IMR-90 (cell line): ENCODE measurements around the gene UQCRC2. TPM values are rescaled to one million over a fixed set of nuclear protein-coding genes. Genes with fewer than 3 reads are reported as not detected.

ENCODE experiments used
- ATAC-seq: fragments of 200-7000 bp; cut with Tn5 transposase; 2 replicates; pipeline ENCODE4 v1.9.1; 2020; ENCODE audit warnings: low read depth, mild to moderate bottlenecking, moderate library complexity
- BruUV-seq: library from RNA; stranded (reverse); fragments of 400-500 nt; replicated peaks from 2 replicates; lab custom pipeline; 2021; lab: Mats Ljungman, UMichigan
- CTCF ChIA-PET: fragments of 300-600 bp; formaldehyde crosslinking; extraction: SDS; loops from one replicate; lab custom pipeline; 2021; ENCODE audit warnings: antibody characterized with exemption; lab: Yijun Ruan, JAX
- POLR2A ChIA-PET: fragments of 300-600 bp; sonication (Branson Sonifier 250); formaldehyde crosslinking; loops from one replicate; lab custom pipeline; 2022; ENCODE audit warnings: antibody characterized with exemption; ENCODE audit not compliant: unreplicated experiment; lab: Charles Lee
- DNase-seq: peaks from one replicate; pipeline ENCODE4 v3.0.0; 2013
- H2AFZ ChIP-seq: replicated peaks from 2 replicates; pipeline ENCODE3; 2013; ENCODE audit warnings: low read length, mild to moderate bottlenecking; ENCODE audit not compliant: poor library complexity
- H2AK5ac ChIP-seq: 2 replicates; pipeline ENCODE4 v1.6.1; 2013; ENCODE audit warnings: low read depth, low read length, inconsistent platforms
- H2AK9ac ChIP-seq: replicated peaks from 2 replicates; pipeline ENCODE3; 2013; ENCODE audit warnings: mild to moderate bottlenecking, low read depth, low read length, moderate library complexity; ENCODE audit not compliant: poor library complexity
- H2BK120ac ChIP-seq: 2 replicates; pipeline ENCODE4 v1.6.1; 2013; ENCODE audit warnings: low read depth, low read length, inconsistent platforms
- H2BK15ac ChIP-seq: 3 replicates; pipeline ENCODE4 v1.6.1; 2013; ENCODE audit warnings: low read depth, low read length, inconsistent platforms
- H2BK20ac ChIP-seq: 2 replicates; pipeline ENCODE4 v1.6.1; 2013; ENCODE audit warnings: low read depth, mild to moderate bottlenecking, inconsistent platforms, low read length, moderate library complexity
- H2BK5ac ChIP-seq: 2 replicates; pipeline ENCODE4 v1.6.1; 2013; ENCODE audit warnings: mild to moderate bottlenecking, low read depth, low read length, inconsistent platforms; ENCODE audit not compliant: poor library complexity, severe bottlenecking
- H3K14ac ChIP-seq: replicated peaks from 2 replicates; pipeline ENCODE4 v1.6.1; 2013; ENCODE audit warnings: low read depth, low read length, inconsistent platforms
- H3K18ac ChIP-seq: 2 replicates; pipeline ENCODE4 v1.6.1; 2013; ENCODE audit warnings: low read depth, low read length, control low read depth
- H3K23ac ChIP-seq: 2 replicates; pipeline ENCODE4 v1.6.1; 2013; ENCODE audit warnings: low read depth, low read length, inconsistent platforms
- H3K27ac ChIP-seq: 2 replicates; pipeline ENCODE4 v1.5.1; 2013; ENCODE audit warnings: mild to moderate bottlenecking, control low read depth, low read length; ENCODE audit not compliant: insufficient read depth
- H3K27me3 ChIP-seq: 2 replicates; pipeline ENCODE4 v1.6.1; 2013; ENCODE audit warnings: low read length; ENCODE audit not compliant: control insufficient read depth, insufficient read depth
- H3K36me3 ChIP-seq: 2 replicates; pipeline ENCODE4 v1.6.1; 2013; ENCODE audit warnings: low read length, mixed read lengths; ENCODE audit not compliant: control insufficient read depth, insufficient read depth
- H3K4ac ChIP-seq: 2 replicates; pipeline ENCODE4 v1.6.1; 2013; ENCODE audit warnings: low read depth, low read length, inconsistent platforms
- H3K4me1 ChIP-seq: 2 replicates; pipeline ENCODE4 v1.6.1; 2013; ENCODE audit warnings: low read length, mixed read lengths; ENCODE audit not compliant: control insufficient read depth, insufficient read depth
- H3K4me2 ChIP-seq: 2 replicates; pipeline ENCODE4 v1.6.1; 2013; ENCODE audit warnings: low read depth, mild to moderate bottlenecking, control low read depth, low read length, moderate library complexity
- H3K4me3 ChIP-seq: 2 replicates; pipeline ENCODE4 v1.5.1; 2013; ENCODE audit warnings: low read depth, mild to moderate bottlenecking, control low read depth, low read length, moderate library complexity; ENCODE audit not compliant: insufficient read depth
- H3K56ac ChIP-seq: 2 replicates; pipeline ENCODE4 v1.6.1; 2013; ENCODE audit warnings: low read length, inconsistent platforms; ENCODE audit not compliant: insufficient read depth; ENCODE audit errors: extremely low read depth
- H3K79me1 ChIP-seq, 2 experiments: 2 replicates each; pipeline ENCODE4 v1.6.1; 2013; ENCODE audit warnings: low read length in 2 of 2, inconsistent platforms in 1 of 2, low read depth in 1 of 2
- H3K9ac ChIP-seq: 2 replicates; pipeline ENCODE4 v1.6.1; 2013; ENCODE audit warnings: low read depth, low read length, control low read depth
- H3K9me1 ChIP-seq: 2 replicates; pipeline ENCODE4 v1.6.1; 2013; ENCODE audit warnings: low read length, inconsistent platforms; ENCODE audit not compliant: insufficient read depth
- H3K9me3 ChIP-seq: 2 replicates; pipeline ENCODE4 v1.6.1; 2013; ENCODE audit warnings: low read length; ENCODE audit not compliant: control insufficient read depth, insufficient read depth
- H4K20me1 ChIP-seq: 2 replicates; pipeline ENCODE4 v1.6.1; 2013; ENCODE audit warnings: low read length, inconsistent platforms; ENCODE audit not compliant: insufficient read depth
- H4K5ac ChIP-seq: 2 replicates; pipeline ENCODE4 v1.6.1; 2013; ENCODE audit warnings: mild to moderate bottlenecking, low read depth, low read length, control low read depth
- H4K8ac ChIP-seq, 2 experiments: 2 replicates each; pipeline ENCODE4 v1.6.1; 2013; ENCODE audit warnings: low read depth in 2 of 2, low read length in 2 of 2, control low read depth in 1 of 2, inconsistent platforms in 1 of 2
- H4K91ac ChIP-seq: 2 replicates; pipeline ENCODE4 v1.6.1; 2013; ENCODE audit warnings: low read depth, low read length, inconsistent platforms; ENCODE audit not compliant: insufficient read depth
- CHD1 ChIP-seq: IDR thresholded peaks from 2 replicates; pipeline ENCODE4 v1.6.1; 2012; ENCODE audit warnings: low read depth, low read length, improper control_type of control experiment
- FOS ChIP-seq: fragments of 150-350 bp; IDR thresholded peaks from 2 replicates; pipeline ENCODE4 v1.6.1; 2016; ENCODE audit warnings: low read depth, low read length
- MAZ ChIP-seq: IDR thresholded peaks from 2 replicates; pipeline ENCODE4 v1.6.1; 2012; ENCODE audit warnings: low read depth, mild to moderate bottlenecking, low read length, improper control_type of control experiment, moderate library complexity, borderline replicate concordance
- RAD21 ChIP-seq: IDR thresholded peaks from 2 replicates; pipeline ENCODE4 v1.6.1; 2012; ENCODE audit warnings: low read length, improper control_type of control experiment
- WGBS, 2 experiments: methylation state at CpG; one replicate each; pipeline versions ENCODE4 v1.1.5 to v1.1.7; 2013; ENCODE audit warnings: missing lambda C conversion rate in 2 of 2; ENCODE audit not compliant: insufficient read length in 1 of 2; ENCODE audit errors: extremely low coverage in 2 of 2; 5-methylcytosine and 5-hydroxymethylcytosine counted together
- dilution Hi-C: fragments of 300-500 bp; cut with HindIII; formaldehyde crosslinking; loops from one replicate; pipeline ENCODE4 v1.14.3; 2018; ENCODE audit warnings: low sequenced_read_pairs; ENCODE audit not compliant: unreplicated experiment
- in situ Hi-C: fragments of 300-500 bp; cut with MboI; formaldehyde crosslinking; loops from 3 replicates; pipeline ENCODE4 v1.14.3; 2019; ENCODE audit warnings: low sequenced_read_pairs, inconsistent platforms, mixed read lengths
- intact Hi-C: fragments of 100-400 bp; cut with micrococcal nuclease; formaldehyde crosslinking; loops from 2 replicates; pipeline ENCODE4 v1.10.0; 2022
- polyA plus RNA-seq, 3 experiments: library from polyadenylated mRNA; depleted of rRNA; stranded (reverse); fragments of >200 nt; gene quantifications; 2 replicates each; pipeline ENCODE4 v1.2.3, GENCODE V29; 2012; ENCODE audit warnings: low replicate concordance in 1 of 3
- total RNA-seq: library from RNA; depleted of rRNA; stranded (reverse); fragments of >200 nt; gene quantifications from 2 replicates; pipeline ENCODE4 v1.2.3, GENCODE V29; 2012
- TF ChIP-seq, protein P1 (sequence below): fragments of 150-350 bp; IDR thresholded peaks from 2 replicates; pipeline ENCODE4 v1.6.1; 2017; ENCODE audit warnings: mild to moderate bottlenecking, antibody characterized with exemption, low read length, low read depth
- TF ChIP-seq, protein P2 (sequence below): fragments of 150-350 bp; IDR thresholded peaks from 2 replicates; pipeline ENCODE4 v1.6.1; 2016; ENCODE audit warnings: low read depth, mild to moderate bottlenecking, low read length, moderate library complexity, borderline replicate concordance

UQCRC2 gene
- total and polyA plus RNA-seq, 2 of the 4 experiments (the other 2 are of a cell fraction) = 191 to 284 TPM

DNA sequence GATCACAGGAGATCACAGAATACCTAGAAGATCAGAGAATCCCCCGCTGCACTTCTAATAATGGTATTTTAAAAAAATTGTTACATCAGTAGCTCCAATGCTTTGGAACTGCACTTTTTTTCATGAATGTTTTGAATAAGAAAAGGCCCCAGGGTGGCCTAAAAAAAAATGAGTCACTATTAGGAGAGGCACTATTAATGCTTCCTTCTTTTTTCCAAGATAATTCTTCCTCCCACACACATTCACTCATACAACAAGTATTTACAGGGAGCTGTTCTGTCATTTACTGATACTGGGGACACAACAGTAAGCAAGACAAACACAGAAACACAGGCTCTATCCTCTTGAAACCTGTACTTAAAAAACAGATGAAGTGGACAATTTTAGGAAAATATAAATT lies 48.4 kb downstream of the UQCRC2 start:
- Histone ChIP-seq H3K4ac (0 out of 2 replicates have a peak overlapping the region, but pooled peaks have one; percentile 17), H2BK20ac (peak overlapping the region; percentile 8; the same call in 1 of the 2 replicates), H3K9me1 (peaks cover 12% of the 10 kb centered on the region), H3K79me1 (peaks cover 0 to 3% of the 10 kb centered on the region in 2 experiments; a peak in 2 of 4 replicates), H3K56ac (no peak overlapping the region), H3K36me3 (no peaks in the 10 kb centered on the region), H3K23ac (no peak overlapping the region), H3K4me2 (peak overlapping the region; percentile 87; the same call in 1 of the 2 replicates), H3K9ac (no peak overlapping the region), H3K4me3 (no peak overlapping the region), H2BK5ac (no peak overlapping the region), H2BK120ac (peak overlapping the region; percentile 46), H2BK15ac (no peak overlapping the region), H4K5ac (no peak overlapping the region), H3K4me1 (peaks cover 3% of the 10 kb centered on the region), H4K8ac (peak overlapping the region in 1 of 2 experiments; percentile 53; a peak in 1 of 4 replicates), H2AFZ (peak overlapping the region; percentile 77), H3K9me3 (no peaks in the 10 kb centered on the region), H3K18ac (no peak overlapping the region), H2AK9ac (no peak overlapping the region), H4K91ac (peak overlapping the region; percentile 9; the same call in 1 of the 2 replicates), H3K27me3 (no peaks in the 10 kb centered on the region), H3K27ac (no peak overlapping the region), H3K14ac (peak overlapping the region; percentile 16; the same call in 1 of the 2 replicates), H4K20me1 (no peaks in the 10 kb centered on the region), H2AK5ac (peak overlapping the region; percentile 65; the same call in 1 of the 2 replicates)
- ChIA-PET CTCF (interaction anchor here (0.7 to 2.1 kb wide), 7 partner anchors 11 to 190 kb away, joined by 3 to 46 read pairs (median 4); no protein-coding TSS in a partner anchor), POLR2A (no interaction called here)
- WGBS, 2 experiments = no CpG with 5 or more reads among the region's 1 CpG
- ATAC-seq (peak; percentile 64), DNase-seq (peak; percentile 71)
- in situ Hi-C loops (loop anchor here (5.0 to 10.0 kb wide), 2 partner anchors 71 to 293 kb away; partner anchors contain the start of gene POLR3E), dilution Hi-C loops (no loop called here), intact Hi-C loops (loop anchor here (1.0 to 5.0 kb wide), 4 partner anchors 76 to 296 kb away; partner anchors contain the start of gene POLR3E)
- TF ChIP-seq RAD21 = no peak
- TF ChIP-seq, protein P1, sequence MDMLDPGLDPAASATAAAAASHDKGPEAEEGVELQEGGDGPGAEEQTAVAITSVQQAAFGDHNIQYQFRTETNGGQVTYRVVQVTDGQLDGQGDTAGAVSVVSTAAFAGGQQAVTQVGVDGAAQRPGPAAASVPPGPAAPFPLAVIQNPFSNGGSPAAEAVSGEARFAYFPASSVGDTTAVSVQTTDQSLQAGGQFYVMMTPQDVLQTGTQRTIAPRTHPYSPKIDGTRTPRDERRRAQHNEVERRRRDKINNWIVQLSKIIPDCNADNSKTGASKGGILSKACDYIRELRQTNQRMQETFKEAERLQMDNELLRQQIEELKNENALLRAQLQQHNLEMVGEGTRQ = no peak
- TF ChIP-seq CHD1 = no peak
- no peak for TF ChIP-seq MAZ
- TF ChIP-seq, protein P2, sequence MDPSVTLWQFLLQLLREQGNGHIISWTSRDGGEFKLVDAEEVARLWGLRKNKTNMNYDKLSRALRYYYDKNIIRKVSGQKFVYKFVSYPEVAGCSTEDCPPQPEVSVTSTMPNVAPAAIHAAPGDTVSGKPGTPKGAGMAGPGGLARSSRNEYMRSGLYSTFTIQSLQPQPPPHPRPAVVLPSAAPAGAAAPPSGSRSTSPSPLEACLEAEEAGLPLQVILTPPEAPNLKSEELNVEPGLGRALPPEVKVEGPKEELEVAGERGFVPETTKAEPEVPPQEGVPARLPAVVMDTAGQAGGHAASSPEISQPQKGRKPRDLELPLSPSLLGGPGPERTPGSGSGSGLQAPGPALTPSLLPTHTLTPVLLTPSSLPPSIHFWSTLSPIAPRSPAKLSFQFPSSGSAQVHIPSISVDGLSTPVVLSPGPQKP = no peak
- TF ChIP-seq FOS = 0 out of 2 replicates have a peak, but pooled peaks have one; percentile 16
- no TSS peak for BruUV-seq
